Trophoblast cell (in vitro differentiated cells and primary cell): ENCODE measurements around the gene RANBP10.
A peak's percentile ranks its signal among the peaks of the same experiment; 100 is the strongest.
"Not testable (repeated sequence)": the region's sequence is repeated elsewhere in the genome, so short reads cannot be mapped to it uniquely, and the experiment has no call there.

Source experiments
- DNase-seq, 2 donors: peaks; one replicate each; pipeline ENCODE4 v3.0.0-alpha.2; 2016
- H2AFZ ChIP-seq: 2 replicates; pipeline ENCODE4 v1.6.1; 2013; ENCODE audit warnings: low read length, moderate library complexity, mild to moderate bottlenecking; ENCODE audit not compliant: insufficient read depth, poor library complexity
- H2AK5ac ChIP-seq: 2 replicates; pipeline ENCODE4 v1.6.1; 2013; ENCODE audit warnings: mild to moderate bottlenecking, low read length
- H2BK120ac ChIP-seq: 2 replicates; pipeline ENCODE4 v1.6.1; 2013; ENCODE audit warnings: low read length, mild to moderate bottlenecking, moderate library complexity; ENCODE audit not compliant: insufficient read depth, poor library complexity
- H2BK12ac ChIP-seq: 2 replicates; pipeline ENCODE4 v1.6.1; 2013; ENCODE audit warnings: mild to moderate bottlenecking, low read length, moderate library complexity
- H2BK5ac ChIP-seq: 2 replicates; pipeline ENCODE4 v1.6.1; 2013; ENCODE audit warnings: low read length, low read depth, moderate library complexity, mild to moderate bottlenecking; ENCODE audit not compliant: poor library complexity
- H3K14ac ChIP-seq: 2 replicates; pipeline ENCODE4 v1.6.1; 2013; ENCODE audit warnings: mild to moderate bottlenecking, low read length
- H3K18ac ChIP-seq: 2 replicates; pipeline ENCODE4 v1.6.1; 2013; ENCODE audit warnings: mild to moderate bottlenecking, low read length
- H3K23ac ChIP-seq: 2 replicates; pipeline ENCODE4 v1.6.1; 2013; ENCODE audit warnings: low read length
- H3K27ac ChIP-seq: 2 replicates; pipeline ENCODE4 v1.5.1; 2013; ENCODE audit warnings: low read depth, mild to moderate bottlenecking, inconsistent platforms, low read length, moderate library complexity
- H3K27me3 ChIP-seq: 2 replicates; pipeline ENCODE4 v1.6.1; 2013; ENCODE audit warnings: inconsistent platforms, mild to moderate bottlenecking, low read length, moderate library complexity; ENCODE audit not compliant: insufficient read depth
- H3K36me3 ChIP-seq, 2 experiments: 1 replicate in 1 of 2; 2 replicates in 1 of 2; pipeline ENCODE4 v1.6.1; 2013; ENCODE audit warnings: low read length in 2 of 2, mild to moderate bottlenecking in 2 of 2, moderate library complexity in 1 of 2; ENCODE audit not compliant: insufficient read depth in 2 of 2, control insufficient read depth in 1 of 2
- H3K4ac ChIP-seq: 2 replicates; pipeline ENCODE4 v1.6.1; 2013; ENCODE audit warnings: low read depth, mild to moderate bottlenecking, low read length, moderate library complexity
- H3K4me1 ChIP-seq, 2 experiments: 1 replicate in 1 of 2; 2 replicates in 1 of 2; pipeline ENCODE4 v1.6.1; 2013; ENCODE audit warnings: low read length in 2 of 2, mild to moderate bottlenecking in 2 of 2, moderate library complexity in 1 of 2; ENCODE audit not compliant: insufficient read depth in 2 of 2, control insufficient read depth in 1 of 2
- H3K4me2 ChIP-seq: 2 replicates; pipeline ENCODE4 v1.6.1; 2013; ENCODE audit warnings: inconsistent platforms, mild to moderate bottlenecking, low read length, moderate library complexity
- H3K4me3 ChIP-seq: 2 replicates; pipeline ENCODE4 v1.5.1; 2013; ENCODE audit warnings: mild to moderate bottlenecking, low read depth, low read length, inconsistent platforms
- H3K79me1 ChIP-seq: one replicate; pipeline ENCODE4 v1.6.1; 2013; ENCODE audit warnings: low read length
- H3K79me2 ChIP-seq: 2 replicates; pipeline ENCODE4 v1.6.1; 2013; ENCODE audit warnings: low read length, mild to moderate bottlenecking; ENCODE audit not compliant: control insufficient read depth, insufficient read depth, poor library complexity
- H3K9ac ChIP-seq: 2 replicates; pipeline ENCODE4 v1.6.1; 2013; ENCODE audit warnings: mild to moderate bottlenecking, low read length
- H3K9me3 ChIP-seq: 2 replicates; pipeline ENCODE4 v1.6.1; 2013; ENCODE audit warnings: low read depth, mild to moderate bottlenecking, control low read depth, inconsistent platforms, low read length; ENCODE audit not compliant: insufficient read depth
- H4K12ac ChIP-seq: 2 replicates; pipeline ENCODE4 v1.6.1; 2013; ENCODE audit warnings: low read depth, mild to moderate bottlenecking, low read length, moderate library complexity
- H4K8ac ChIP-seq: 2 replicates; pipeline ENCODE4 v1.6.1; 2013; ENCODE audit warnings: low read depth, mild to moderate bottlenecking, low read length, moderate library complexity
- H4K91ac ChIP-seq: one replicate; pipeline ENCODE4 v1.6.1; 2013; ENCODE audit warnings: low read depth, mild to moderate bottlenecking, low read length, moderate library complexity
- WGBS: extraction: QIAGEN DNeasy Blood & Tissue Kit; methylation state at CpG from one replicate; pipeline ENCODE4 v1.1.7; 2013; ENCODE audit warnings: missing lambda C conversion rate; ENCODE audit not compliant: insufficient read length, insufficient coverage; ENCODE audit errors: extremely low coverage; 5-methylcytosine and 5-hydroxymethylcytosine counted together

RANBP10 gene

GRCh38 chr16:67694611-67695010 lies 111.7 kb downstream of the RANBP10 start:
- Histone ChIP-seq H3K9me3 (peaks cover 3% of the 10 kb centered on the region), H3K14ac (no peak overlapping the region), H3K9ac (no peak overlapping the region), H3K27ac (no peak overlapping the region), H3K4ac (no peak overlapping the region), H3K4me3 (no peak overlapping the region), H4K91ac (no peak overlapping the region), H2BK12ac (no peak overlapping the region), H3K4me1 (peaks cover 11 to 13% of the 10 kb centered on the region in 2 experiments), H3K4me2 (no peak overlapping the region), H3K27me3 (no peaks in the 10 kb centered on the region), H2AK5ac (no peak overlapping the region), H4K12ac (no peak overlapping the region), H3K23ac (no peak overlapping the region), H2BK5ac (no peak overlapping the region), H2BK120ac (no peak overlapping the region), H3K79me1 (peaks cover 2% of the 10 kb centered on the region), H3K18ac (no peak overlapping the region), H3K79me2 (no peaks in the 10 kb centered on the region), H4K8ac (no peak overlapping the region), H2AFZ (no peak overlapping the region), H3K36me3 (peaks cover 0 to 3% of the 10 kb centered on the region in 2 experiments)
- no peak for DNase-seq
- WGBS = no CpG with 5 or more reads among the region's 2 CpGs

GRCh38 chr16:67693517-67694285 lies 112.7 kb downstream of the RANBP10 start:
- H3K9ac ChIP-seq, H4K8ac ChIP-seq, H3K23ac ChIP-seq, H3K4me2 ChIP-seq, H3K14ac ChIP-seq, H3K18ac ChIP-seq, H3K27me3 ChIP-seq, H2BK120ac ChIP-seq, H3K79me1 ChIP-seq, H3K79me2 ChIP-seq, H2BK5ac ChIP-seq, H3K9me3 ChIP-seq, H2BK12ac ChIP-seq, H4K12ac ChIP-seq, H3K4ac ChIP-seq, H2AK5ac ChIP-seq, H3K36me3 ChIP-seq, H3K4me3 ChIP-seq, H3K27ac ChIP-seq, H2AFZ ChIP-seq: not testable (repeated sequence)
- DNase-seq = peak; percentile 71 to 78
- no CpG with 5 or more reads among the region's 8 CpGs for WGBS
- Histone ChIP-seq H4K91ac (peak overlapping the region; percentile 48), H3K4me1 (peaks cover 11 to 13% of the 10 kb centered on the region in 2 experiments)

- H4K91ac ChIP-seq = no peak overlapping the region
- no peaks in the 10 kb centered on the region for H3K27me3 ChIP-seq
- no peak overlapping the region for H3K14ac ChIP-seq
- H3K4me1 ChIP-seq = no peaks in the 10 kb centered on the region
- no peak overlapping the region for H2BK120ac ChIP-seq
- H3K4ac ChIP-seq = no peak overlapping the region
- no peak overlapping the region for H2AFZ ChIP-seq
- H3K4me2 ChIP-seq = no peak overlapping the region
- H3K36me3 ChIP-seq = peaks cover 23 to 24% of the 10 kb centered on the region in 2 experiments
- H3K4me3 ChIP-seq = no peak overlapping the region
- DNase-seq = no peak
- H3K27ac ChIP-seq = no peak overlapping the region
- H4K8ac ChIP-seq = no peak overlapping the region
- no peak overlapping the region for H2BK12ac ChIP-seq
- H3K9me3 ChIP-seq = no peaks in the 10 kb centered on the region
- H4K12ac ChIP-seq = no peak overlapping the region
- H3K23ac ChIP-seq = no peak overlapping the region
- no peak overlapping the region for H2AK5ac ChIP-seq
- H3K9ac ChIP-seq = no peak overlapping the region
- no peaks in the 10 kb centered on the region for H3K79me2 ChIP-seq
- no peaks in the 10 kb centered on the region for H3K79me1 ChIP-seq
- no peak overlapping the region for H3K18ac ChIP-seq
- WGBS = no CpG with 5 or more reads among the region's 17 CpGs
- no peak overlapping the region for H2BK5ac ChIP-seq
These were observed 120.8 kb downstream of the RANBP10 start for GRCh38 chr16:67685388-67686112.

- H3K23ac ChIP-seq = no peak overlapping the region
- H3K9ac ChIP-seq = no peak overlapping the region
- H3K18ac ChIP-seq = no peak overlapping the region
- no CpG with 5 or more reads among the region's 4 CpGs for WGBS
- H3K14ac ChIP-seq = no peak overlapping the region
- no peak overlapping the region for H3K4me3 ChIP-seq
- H2AFZ ChIP-seq = no peak overlapping the region
- peak in 1 of 2 donors; percentile 64 for DNase-seq
- no peak overlapping the region for H4K8ac ChIP-seq
- no peak overlapping the region for H4K91ac ChIP-seq
- H3K4me1 ChIP-seq = no peaks in the 10 kb centered on the region
- no peak overlapping the region for H3K4me2 ChIP-seq
- H2BK120ac ChIP-seq = no peak overlapping the region
- H3K36me3 ChIP-seq = peaks cover 28 to 29% of the 10 kb centered on the region in 2 experiments
- H3K79me2 ChIP-seq = no peaks in the 10 kb centered on the region
- no peaks in the 10 kb centered on the region for H3K79me1 ChIP-seq
- no peak overlapping the region for H2BK5ac ChIP-seq
- no peaks in the 10 kb centered on the region for H3K9me3 ChIP-seq
- no peak overlapping the region for H2AK5ac ChIP-seq
- no peak overlapping the region for H3K4ac ChIP-seq
- no peak overlapping the region for H2BK12ac ChIP-seq
- H4K12ac ChIP-seq = no peak overlapping the region
- no peak overlapping the region for H3K27ac ChIP-seq
- H3K27me3 ChIP-seq = no peaks in the 10 kb centered on the region
These were observed 122.6 kb downstream of the RANBP10 start for GRCh38 chr16:67683767-67684166.
